GM23338 (cell line): ENCODE results near the gene TNFRSF6B. TPM values are rescaled to one million over a fixed set of nuclear protein-coding genes. Genes with fewer than 3 reads are reported as not detected.

Experiments
- ATAC-seq: fragments of 200-7000 bp; cut with Tn5 transposase; 3 replicates; pipeline ENCODE4 v1.9.1; 2020
- DNase-seq: peaks from one replicate; pipeline ENCODE4 v3.0.0-alpha.2; 2015; ENCODE audit warnings: low spot score
- H2AFZ ChIP-seq: fragments of 200-600 bp; sonication (generic); 2 replicates; pipeline ENCODE4 v1.8.0; 2016; ENCODE audit warnings: antibody characterized with exemption, mild to moderate bottlenecking, moderate library complexity
- H3F3A ChIP-seq: fragments of 200-600 bp; sonication (generic); replicated peaks from 2 replicates; pipeline ENCODE4 v1.8.0; 2017; ENCODE audit warnings: antibody characterized with exemption, mixed run types, low read depth
- H3K27ac ChIP-seq: fragments of 200-600 bp; sonication (generic); 2 replicates; pipeline ENCODE4 v1.6.1; 2016; ENCODE audit warnings: low read depth
- H3K27me3 ChIP-seq: fragments of 200-600 bp; sonication (generic); 2 replicates; pipeline ENCODE4 v1.8.0; 2016; ENCODE audit warnings: mild to moderate bottlenecking, mixed run types, moderate library complexity; ENCODE audit not compliant: insufficient read depth
- H3K36me3 ChIP-seq: fragments of 200-600 bp; sonication (generic); 2 replicates; pipeline ENCODE4 v1.8.0; 2016; ENCODE audit warnings: mild to moderate bottlenecking; ENCODE audit not compliant: insufficient read depth
- H3K4me1 ChIP-seq: fragments of 200-600 bp; sonication (generic); 2 replicates; pipeline ENCODE4 v1.8.0; 2016; ENCODE audit warnings: mild to moderate bottlenecking, moderate library complexity; ENCODE audit not compliant: insufficient read depth
- H3K4me2 ChIP-seq: fragments of 200-600 bp; sonication (generic); 2 replicates; pipeline ENCODE4 v1.7.1; 2017; ENCODE audit warnings: mixed run types
- H3K4me3 ChIP-seq: fragments of 200-600 bp; sonication (generic); 2 replicates; pipeline ENCODE4 v1.6.1; 2016; ENCODE audit warnings: mixed run types
- H3K79me2 ChIP-seq: fragments of 200-600 bp; sonication (generic); replicated peaks from 2 replicates; pipeline ENCODE4 v1.8.0; 2017; ENCODE audit warnings: mild to moderate bottlenecking; ENCODE audit not compliant: insufficient read depth
- H3K9me2 ChIP-seq: fragments of 200-600 bp; sonication (generic); 2 replicates; pipeline ENCODE4 v1.8.0; 2017; ENCODE audit not compliant: insufficient read depth
- H4K20me1 ChIP-seq: fragments of 200-600 bp; sonication (generic); replicated peaks from 2 replicates; pipeline ENCODE4 v1.8.0; 2017; ENCODE audit warnings: mild to moderate bottlenecking; ENCODE audit not compliant: insufficient read depth
- H3K27ac Mint-ChIP-seq: 2 replicates; pipeline ENCODE4 v1.8.0; 2020; ENCODE audit warnings: inconsistent platforms, mild to moderate bottlenecking, moderate library complexity, mixed read lengths
- H3K27me3 Mint-ChIP-seq: 3 replicates; pipeline ENCODE4 v1.8.0; 2022; ENCODE audit warnings: low read depth, mild to moderate bottlenecking, moderate library complexity, mixed read lengths, inconsistent platforms; ENCODE audit not compliant: insufficient read depth, poor library complexity
- H3K36me3 Mint-ChIP-seq: 3 replicates; pipeline ENCODE4 v1.8.0; 2021; ENCODE audit warnings: low read depth, mild to moderate bottlenecking, inconsistent platforms, moderate library complexity, mixed read lengths
- H3K4me1 Mint-ChIP-seq: 3 replicates; pipeline ENCODE4 v1.8.0; 2020; ENCODE audit warnings: mild to moderate bottlenecking, inconsistent platforms, mixed read lengths
- H3K4me3 Mint-ChIP-seq: 3 replicates; pipeline ENCODE4 v1.8.0; 2021; ENCODE audit warnings: moderate library complexity, mild to moderate bottlenecking, inconsistent platforms, mixed read lengths
- H3K9me3 Mint-ChIP-seq: 3 replicates; pipeline ENCODE4 v1.8.0; 2020; ENCODE audit warnings: moderate library complexity, mild to moderate bottlenecking, inconsistent platforms, mixed read lengths
- CREB1 ChIP-seq: fragments of 250-450 bp; sonication (Bioruptor Pico); IDR thresholded peaks from 2 replicates; pipeline ENCODE4 v1.5.0; 2020; ENCODE audit warnings: low read depth, mild to moderate bottlenecking, moderate library complexity
- EZH2 ChIP-seq: fragments of 200-600 bp; sonication (generic); IDR thresholded peaks from one replicate; pipeline ENCODE4 v1.8.0; 2017; ENCODE audit warnings: antibody characterized with exemption, mild to moderate bottlenecking, low read depth; ENCODE audit not compliant: unreplicated experiment
- EZH2phosphoT487 ChIP-seq: fragments of 200-600 bp; sonication (generic); IDR thresholded peaks from one replicate; pipeline ENCODE4 v1.8.1; 2018; ENCODE audit warnings: antibody characterized with exemption; ENCODE audit not compliant: unreplicated experiment
- JUNB ChIP-seq: IDR thresholded peaks from one replicate; pipeline ENCODE4 v1.6.1; 2016; ENCODE audit warnings: antibody characterized with exemption; ENCODE audit not compliant: unreplicated experiment
- NANOG ChIP-seq: IDR thresholded peaks from 2 replicates; pipeline ENCODE4 v1.6.1; 2016; ENCODE audit warnings: antibody characterized with exemption, borderline replicate concordance
- POLR2AphosphoS5 ChIP-seq: IDR thresholded peaks from 2 replicates; pipeline ENCODE4 v1.6.1; 2016; ENCODE audit warnings: antibody characterized with exemption, low read depth
- STAT1 ChIP-seq: IDR thresholded peaks from one replicate; pipeline ENCODE4 v1.6.1; 2016; ENCODE audit warnings: antibody characterized with exemption; ENCODE audit not compliant: unreplicated experiment
- ZNF114 ChIP-seq: fragments of 250-450 bp; sonication (Bioruptor Pico); IDR thresholded peaks from 2 replicates; pipeline ENCODE4 v1.5.0; 2020; ENCODE audit warnings: mild to moderate bottlenecking, moderate library complexity
- ZNF331 ChIP-seq: fragments of 250-450 bp; sonication (Bioruptor Pico); IDR thresholded peaks from 2 replicates; pipeline ENCODE4 v1.5.0; 2020; ENCODE audit warnings: low read depth, mild to moderate bottlenecking, moderate library complexity
- ZNF462 ChIP-seq: fragments of 250-450 bp; sonication (Bioruptor Pico); IDR thresholded peaks from 2 replicates; pipeline ENCODE4 v1.5.0; 2020; ENCODE audit warnings: mild to moderate bottlenecking, moderate library complexity
- polyA plus RNA-seq: library from polyadenylated mRNA; unstranded; fragments of >200 nt; fragmentation: Nextera tagmentation; extraction: Ambion mirVana; gene quantifications from 2 replicates; pipeline ENCODE4 v1.2.1, GENCODE V29; 2016
- total RNA-seq: library from RNA; depleted of rRNA; stranded (reverse); fragments of >200 nt; shearing (Covaris generic); gene quantifications from 2 replicates; pipeline ENCODE4 v1.2.3, GENCODE V29; 2014
- TF ChIP-seq, protein P1 (sequence below): IDR thresholded peaks from one replicate; pipeline ENCODE4 v1.6.1; 2018; ENCODE audit warnings: antibody characterized with exemption; ENCODE audit not compliant: unreplicated experiment
- TF ChIP-seq, protein P2 (sequence below): IDR thresholded peaks from 2 replicates; pipeline ENCODE4 v1.6.1; 2016; ENCODE audit warnings: antibody characterized with exemption
- TF ChIP-seq, protein P3 (sequence below), 2 experiments: fragments of 200-600 bp in 1 of 2; sonication (generic) in 1 of 2; conservative IDR thresholded peaks; 2 replicates each; pipeline versions ENCODE4 v1.5.1 to v1.6.1; 2016 to 2017; ENCODE audit warnings: antibody characterized with exemption in 2 of 2, low read depth in 2 of 2, mild to moderate bottlenecking in 2 of 2, moderate library complexity in 1 of 2

The TNFRSF6B gene
- total and polyA plus RNA-seq, 2 experiments from 2014 or later, result 0.28 TPM; not detected in 1

GRCh38 chr20:63679799-63680305, 16.6 kb upstream of the TNFRSF6B start:
- H3K4me1 Mint-ChIP-seq, result no peaks in the 10 kb centered on the region
- no peaks in the 10 kb centered on the region for H3K9me3 Mint-ChIP-seq
- no peak for ATAC-seq
- no peaks in the 10 kb centered on the region for H3F3A ChIP-seq
- H3K4me1 ChIP-seq, result no peaks in the 10 kb centered on the region
- no peaks in the 10 kb centered on the region for H3K79me2 ChIP-seq
- H3K36me3 ChIP-seq, result no peaks in the 10 kb centered on the region
- H2AFZ ChIP-seq, result no peak overlapping the region
- no peak overlapping the region for H3K4me2 ChIP-seq
- no peaks in the 10 kb centered on the region for H4K20me1 ChIP-seq
- no peak overlapping the region for H3K4me3 Mint-ChIP-seq
- peaks cover 8% of the 10 kb centered on the region for H3K27me3 Mint-ChIP-seq
- H3K27ac Mint-ChIP-seq, result no peak overlapping the region; the same call in 1 of the 2 replicates
- H3K9me2 ChIP-seq, result no peaks in the 10 kb centered on the region
- peaks cover 20% of the 10 kb centered on the region for H3K36me3 Mint-ChIP-seq
- H3K4me3 ChIP-seq, result no peak overlapping the region
- DNase-seq, result no peak
- TF ChIP-seq, protein P1, sequence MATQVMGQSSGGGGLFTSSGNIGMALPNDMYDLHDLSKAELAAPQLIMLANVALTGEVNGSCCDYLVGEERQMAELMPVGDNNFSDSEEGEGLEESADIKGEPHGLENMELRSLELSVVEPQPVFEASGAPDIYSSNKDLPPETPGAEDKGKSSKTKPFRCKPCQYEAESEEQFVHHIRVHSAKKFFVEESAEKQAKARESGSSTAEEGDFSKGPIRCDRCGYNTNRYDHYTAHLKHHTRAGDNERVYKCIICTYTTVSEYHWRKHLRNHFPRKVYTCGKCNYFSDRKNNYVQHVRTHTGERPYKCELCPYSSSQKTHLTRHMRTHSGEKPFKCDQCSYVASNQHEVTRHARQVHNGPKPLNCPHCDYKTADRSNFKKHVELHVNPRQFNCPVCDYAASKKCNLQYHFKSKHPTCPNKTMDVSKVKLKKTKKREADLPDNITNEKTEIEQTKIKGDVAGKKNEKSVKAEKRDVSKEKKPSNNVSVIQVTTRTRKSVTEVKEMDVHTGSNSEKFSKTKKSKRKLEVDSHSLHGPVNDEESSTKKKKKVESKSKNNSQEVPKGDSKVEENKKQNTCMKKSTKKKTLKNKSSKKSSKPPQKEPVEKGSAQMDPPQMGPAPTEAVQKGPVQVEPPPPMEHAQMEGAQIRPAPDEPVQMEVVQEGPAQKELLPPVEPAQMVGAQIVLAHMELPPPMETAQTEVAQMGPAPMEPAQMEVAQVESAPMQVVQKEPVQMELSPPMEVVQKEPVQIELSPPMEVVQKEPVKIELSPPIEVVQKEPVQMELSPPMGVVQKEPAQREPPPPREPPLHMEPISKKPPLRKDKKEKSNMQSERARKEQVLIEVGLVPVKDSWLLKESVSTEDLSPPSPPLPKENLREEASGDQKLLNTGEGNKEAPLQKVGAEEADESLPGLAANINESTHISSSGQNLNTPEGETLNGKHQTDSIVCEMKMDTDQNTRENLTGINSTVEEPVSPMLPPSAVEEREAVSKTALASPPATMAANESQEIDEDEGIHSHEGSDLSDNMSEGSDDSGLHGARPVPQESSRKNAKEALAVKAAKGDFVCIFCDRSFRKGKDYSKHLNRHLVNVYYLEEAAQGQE, result no peak
- no peak for TF ChIP-seq EZH2
- TF ChIP-seq JUNB, result no peak
- TF ChIP-seq NANOG, result no peak
- TF ChIP-seq, protein P2, sequence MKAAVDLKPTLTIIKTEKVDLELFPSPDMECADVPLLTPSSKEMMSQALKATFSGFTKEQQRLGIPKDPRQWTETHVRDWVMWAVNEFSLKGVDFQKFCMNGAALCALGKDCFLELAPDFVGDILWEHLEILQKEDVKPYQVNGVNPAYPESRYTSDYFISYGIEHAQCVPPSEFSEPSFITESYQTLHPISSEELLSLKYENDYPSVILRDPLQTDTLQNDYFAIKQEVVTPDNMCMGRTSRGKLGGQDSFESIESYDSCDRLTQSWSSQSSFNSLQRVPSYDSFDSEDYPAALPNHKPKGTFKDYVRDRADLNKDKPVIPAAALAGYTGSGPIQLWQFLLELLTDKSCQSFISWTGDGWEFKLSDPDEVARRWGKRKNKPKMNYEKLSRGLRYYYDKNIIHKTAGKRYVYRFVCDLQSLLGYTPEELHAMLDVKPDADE, result no peak
- TF ChIP-seq CREB1 (CRISPR knock-in tag), result no peak
- TF ChIP-seq STAT1, result no peak
- TF ChIP-seq EZH2phosphoT487, result no peak
- TF ChIP-seq ZNF462, result no peak
- TF ChIP-seq POLR2AphosphoS5, result no peak
- no peak for TF ChIP-seq ZNF114 (CRISPR knock-in tag)
- TF ChIP-seq ZNF331, result no peak
- TF ChIP-seq, protein P3, sequence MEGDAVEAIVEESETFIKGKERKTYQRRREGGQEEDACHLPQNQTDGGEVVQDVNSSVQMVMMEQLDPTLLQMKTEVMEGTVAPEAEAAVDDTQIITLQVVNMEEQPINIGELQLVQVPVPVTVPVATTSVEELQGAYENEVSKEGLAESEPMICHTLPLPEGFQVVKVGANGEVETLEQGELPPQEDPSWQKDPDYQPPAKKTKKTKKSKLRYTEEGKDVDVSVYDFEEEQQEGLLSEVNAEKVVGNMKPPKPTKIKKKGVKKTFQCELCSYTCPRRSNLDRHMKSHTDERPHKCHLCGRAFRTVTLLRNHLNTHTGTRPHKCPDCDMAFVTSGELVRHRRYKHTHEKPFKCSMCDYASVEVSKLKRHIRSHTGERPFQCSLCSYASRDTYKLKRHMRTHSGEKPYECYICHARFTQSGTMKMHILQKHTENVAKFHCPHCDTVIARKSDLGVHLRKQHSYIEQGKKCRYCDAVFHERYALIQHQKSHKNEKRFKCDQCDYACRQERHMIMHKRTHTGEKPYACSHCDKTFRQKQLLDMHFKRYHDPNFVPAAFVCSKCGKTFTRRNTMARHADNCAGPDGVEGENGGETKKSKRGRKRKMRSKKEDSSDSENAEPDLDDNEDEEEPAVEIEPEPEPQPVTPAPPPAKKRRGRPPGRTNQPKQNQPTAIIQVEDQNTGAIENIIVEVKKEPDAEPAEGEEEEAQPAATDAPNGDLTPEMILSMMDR (conservative IDR thresholded peaks at IDR 0.05; ENCODE audit: low read depth in 2 of 2), result no peak
- H3K27me3 ChIP-seq, result no peaks in the 10 kb centered on the region
- H3K27ac ChIP-seq, result no peak overlapping the region
